NT2/D1 (cell line): ENCODE results near the gene UQCC5.

Experiments used
- DNase-seq: peaks from one replicate; pipeline ENCODE4 v3.0.0-alpha.2; 2011; ENCODE audit warnings: low read depth, low spot score
- H3K27me3 ChIP-seq: 2 replicates; pipeline ENCODE4 v1.6.0; 2011; ENCODE audit warnings: mild to moderate bottlenecking; ENCODE audit not compliant: insufficient read length, insufficient read depth
- H3K36me3 ChIP-seq: 2 replicates; pipeline ENCODE4 v1.6.1; 2011; ENCODE audit warnings: mild to moderate bottlenecking, low read length, mixed read lengths; ENCODE audit not compliant: insufficient read depth, insufficient read length
- H3K4me1 ChIP-seq: 2 replicates; pipeline ENCODE4 v1.5.1; 2011; ENCODE audit not compliant: insufficient read depth, insufficient read length
- H3K4me3 ChIP-seq: 2 replicates; pipeline ENCODE4 v1.5.1; 2011; ENCODE audit warnings: low read depth; ENCODE audit not compliant: insufficient read length
- H3K9ac ChIP-seq: 2 replicates; pipeline ENCODE4 v1.6.0; 2011; ENCODE audit warnings: low read depth; ENCODE audit not compliant: insufficient read length
- H3K9me3 ChIP-seq: 2 replicates; pipeline ENCODE4 v1.5.1; 2011; ENCODE audit warnings: mild to moderate bottlenecking, low read length; ENCODE audit not compliant: insufficient read depth
- SUZ12 ChIP-seq: IDR thresholded peaks from 2 replicates; pipeline ENCODE4 v1.6.1; 2011; ENCODE audit not compliant: insufficient read length, insufficient read depth; ENCODE audit errors: extremely low read depth
- YY1 ChIP-seq: IDR thresholded peaks from 2 replicates; pipeline ENCODE4 v1.6.1; 2011; ENCODE audit not compliant: insufficient read length, insufficient read depth
- ZNF274 ChIP-seq: IDR thresholded peaks from 2 replicates; pipeline ENCODE4 v1.6.1; 2011; ENCODE audit warnings: mild to moderate bottlenecking, low read depth, low read length

The UQCC5 gene

GRCh38 chr3:52514576-52514975, 21.8 kb upstream of the UQCC5 start:
- DNase-seq: no peak
- H3K4me1 ChIP-seq: peaks cover 11% of the 10 kb centered on the region
- no peaks in the 10 kb centered on the region for H3K9me3 ChIP-seq
- no peak for TF ChIP-seq ZNF274
- no peak overlapping the region for H3K9ac ChIP-seq
- peaks cover 13% of the 10 kb centered on the region for H3K27me3 ChIP-seq
- H3K36me3 ChIP-seq: no peaks in the 10 kb centered on the region
- no peak overlapping the region for H3K4me3 ChIP-seq

GRCh38 chr3:52515192-52515591, 21.2 kb upstream of the UQCC5 start:
- no peaks in the 10 kb centered on the region for H3K9me3 ChIP-seq
- TF ChIP-seq SUZ12 (no peak), ZNF274 (no peak), YY1 (no peak)
- peaks cover 7% of the 10 kb centered on the region for H3K27me3 ChIP-seq
- no peak overlapping the region for H3K9ac ChIP-seq
- no peak for DNase-seq
- H3K4me1 ChIP-seq: peaks cover 13% of the 10 kb centered on the region
- no peak overlapping the region for H3K4me3 ChIP-seq
- H3K36me3 ChIP-seq: no peaks in the 10 kb centered on the region

- Histone ChIP-seq H3K36me3 (peaks cover 5% of the 10 kb centered on the region), H3K9me3 (no peaks in the 10 kb centered on the region), H3K27me3 (peaks cover 3% of the 10 kb centered on the region), H3K4me1 (peaks cover 13% of the 10 kb centered on the region), H3K9ac (no peak overlapping the region), H3K4me3 (no peak overlapping the region)
- no peak for DNase-seq
- no peak for TF ChIP-seq SUZ12
- no peak for TF ChIP-seq YY1
- no peak for TF ChIP-seq ZNF274
These were observed 19.8 kb upstream of the UQCC5 start for GRCh38 chr3:52516509-52517195.

GRCh38 chr3:52517796-52518722, 18.3 kb upstream of the UQCC5 start:
- no peak overlapping the region for H3K4me3 ChIP-seq

GRCh38 chr3:52518723-52519444, 17.5 kb upstream of the UQCC5 start:
- H3K4me1 ChIP-seq: peaks cover 13% of the 10 kb centered on the region

More at GRCh38 chr3:52517796-52518722, 18.3 kb upstream of the UQCC5 start:
- TF ChIP-seq ZNF274 (no peak), SUZ12 (no peak), YY1 (no peak)
- Histone ChIP-seq H3K27me3 (no peaks in the 10 kb centered on the region), H3K9me3 (no peaks in the 10 kb centered on the region), H3K4me1 (peaks cover 13% of the 10 kb centered on the region), H3K9ac (no peak overlapping the region), H3K36me3 (peaks cover 18% of the 10 kb centered on the region)
- no peak for DNase-seq

GRCh38 chr3:52519445-52520140, 16.8 kb upstream of the UQCC5 start:
- peaks cover 34% of the 10 kb centered on the region for H3K36me3 ChIP-seq
- no peak overlapping the region for H3K4me3 ChIP-seq
- H3K27me3 ChIP-seq: no peaks in the 10 kb centered on the region
- no peak for DNase-seq
- no peaks in the 10 kb centered on the region for H3K9me3 ChIP-seq
- no peak overlapping the region for H3K9ac ChIP-seq
- H3K4me1 ChIP-seq: peaks cover 12% of the 10 kb centered on the region
- no peak for TF ChIP-seq YY1
- TF ChIP-seq SUZ12: no peak
- no peak for TF ChIP-seq ZNF274

More at GRCh38 chr3:52518723-52519444, 17.5 kb upstream of the UQCC5 start:
- Histone ChIP-seq H3K4me3 (no peak overlapping the region), H3K9me3 (no peaks in the 10 kb centered on the region), H3K36me3 (peaks cover 27% of the 10 kb centered on the region), H3K27me3 (no peaks in the 10 kb centered on the region), H3K9ac (no peak overlapping the region)
- no peak for TF ChIP-seq SUZ12
- no peak for TF ChIP-seq ZNF274
- TF ChIP-seq YY1: no peak
- no peak for DNase-seq
